ENCODE results near the gene SNX25.

Gene SNX25

GRCh38 chr4:185332575-185333464 lies 123.4 kb downstream of the SNX25 start:
- no peak for TF ChIP-seq CTCF (IDR thresholded peaks at IDR 0.05; ENCODE audit: borderline replicate concordance, insufficient read depth, low read depth, low read length)

GRCh38 chr4:185334326-185334725 lies 124.9 kb downstream of the SNX25 start:
- no peak for TF ChIP-seq CTCF (IDR thresholded peaks at IDR 0.05; ENCODE audit: borderline replicate concordance, insufficient read depth, low read depth, low read length)
- H3K4me3 ChIP-seq (ENCODE audit: low read depth, low read length) = no peak overlapping the region

More at GRCh38 chr4:185332575-185333464, 123.4 kb downstream of the SNX25 start:
- H3K4me3 ChIP-seq (ENCODE audit: low read depth, low read length) = no peak overlapping the region

GRCh38 chr4:185335579-185335978 lies 126.2 kb downstream of the SNX25 start:
- H3K4me3 ChIP-seq (ENCODE audit: low read depth, low read length) = no peak overlapping the region
- TF ChIP-seq CTCF (IDR thresholded peaks at IDR 0.05; ENCODE audit: borderline replicate concordance, insufficient read depth, low read depth, low read length) = no peak

GRCh38 chr4:185339941-185340340 lies 130.5 kb downstream of the SNX25 start:
- no peak for TF ChIP-seq CTCF (IDR thresholded peaks at IDR 0.05; ENCODE audit: borderline replicate concordance, insufficient read depth, low read depth, low read length)

GRCh38 chr4:185341377-185341776 lies 132.0 kb downstream of the SNX25 start:
- TF ChIP-seq CTCF (IDR thresholded peaks at IDR 0.05; ENCODE audit: borderline replicate concordance, insufficient read depth, low read depth, low read length) = no peak
- no peak overlapping the region for H3K4me3 ChIP-seq (ENCODE audit: low read depth, low read length)

More at GRCh38 chr4:185339941-185340340, 130.5 kb downstream of the SNX25 start:
- no peak overlapping the region for H3K4me3 ChIP-seq (ENCODE audit: low read depth, low read length)

GRCh38 chr4:185341841-185342240 lies 132.4 kb downstream of the SNX25 start:
- TF ChIP-seq CTCF (IDR thresholded peaks at IDR 0.05; ENCODE audit: borderline replicate concordance, insufficient read depth, low read depth, low read length) = no peak
- H3K4me3 ChIP-seq (ENCODE audit: low read depth, low read length) = no peak overlapping the region
